ENCODE measurements around the gene GPC6.

DNA sequence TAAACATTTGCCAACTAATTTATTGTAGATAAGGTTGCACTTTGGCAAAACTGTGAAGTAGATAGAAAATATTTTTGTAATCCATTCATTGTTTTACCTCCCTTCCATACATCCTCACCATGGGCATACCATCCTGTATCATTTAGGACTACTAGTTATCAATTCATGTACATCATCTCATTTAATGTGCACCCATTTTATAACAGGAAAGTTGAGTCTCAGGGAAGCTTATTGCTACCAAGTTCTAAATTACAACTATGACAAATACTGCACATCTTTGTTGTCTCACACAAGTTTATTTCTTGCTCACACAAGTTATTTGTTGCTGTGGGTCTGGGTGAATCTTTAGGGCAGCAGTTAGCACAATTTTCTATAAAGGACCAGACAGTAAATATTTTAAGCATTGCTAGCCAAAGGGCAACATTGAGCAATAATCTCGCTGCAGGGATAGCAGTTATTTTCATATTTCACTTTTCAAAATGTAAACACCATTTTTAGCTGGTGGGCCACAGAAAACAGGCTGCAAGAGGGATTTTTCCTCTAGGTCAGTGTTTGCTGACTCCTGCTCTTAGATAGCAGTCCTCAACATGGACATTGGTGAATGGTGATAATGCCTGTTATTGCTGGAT is 276.5 kb downstream of the GPC6 start:
- TF ChIP-seq CTCF (IDR thresholded peaks at IDR 0.05; ENCODE audit: insufficient read depth, low read length, poor library complexity, severe bottlenecking) = no peak
- no peak for TF ChIP-seq EZH2phosphoT487 (conservative IDR thresholded peaks at IDR 0.05; ENCODE audit: low read length)
